Stimulated activated CD4-positive, alpha-beta T cell treated with anti-CD3 and anti-CD28 coated beads, Interleukin-1b, Interleukin-23, amount 100 ng/mL, for 4 hours (primary cell): ENCODE data around the gene WDR43.
A peak's percentile ranks its signal among the peaks of the same experiment; 100 is the strongest.

ENCODE experiments used
- DNase-seq, 2 donors: peaks; one replicate each; pipeline ENCODE4 v3.0.0-alpha.2; 2020; ENCODE audit warnings: low read depth in 2 of 2

WDR43 gene

GRCh38 chr2:28908172-28908571 lies 13.7 kb downstream of the WDR43 start:
- no peak for DNase-seq

- DNase-seq = no peak
Observed at GRCh38 chr2:28909655-28910353, 15.3 kb downstream of the WDR43 start.

GRCh38 chr2:28915939-28916338 lies 21.5 kb downstream of the WDR43 start:
- DNase-seq = no peak

- DNase-seq = no peak
Observed at GRCh38 chr2:28926847-28927246, 32.4 kb downstream of the WDR43 start.

GRCh38 chr2:28927469-28927868 lies 33.0 kb downstream of the WDR43 start:
- no peak for DNase-seq

- DNase-seq = no peak
Observed at GRCh38 chr2:28927878-28928277, 33.4 kb downstream of the WDR43 start.

- DNase-seq = no peak
Observed at GRCh38 chr2:28929581-28929980, 35.1 kb downstream of the WDR43 start.

- DNase-seq = no peak
Observed at GRCh38 chr2:28930205-28930604, 35.7 kb downstream of the WDR43 start.

- no peak for DNase-seq
Observed at GRCh38 chr2:28934769-28935168, 40.3 kb downstream of the WDR43 start.

- no peak for DNase-seq
Observed at GRCh38 chr2:28941008-28941407, 46.5 kb downstream of the WDR43 start.

- DNase-seq = no peak
Observed at GRCh38 chr2:28944535-28945248, 50.2 kb downstream of the WDR43 start.

- DNase-seq = no peak
Observed at GRCh38 chr2:28948160-28948559, 53.7 kb downstream of the WDR43 start.

- no peak for DNase-seq
Observed at GRCh38 chr2:28949190-28949589, 54.7 kb downstream of the WDR43 start.

- no peak for DNase-seq
Observed at GRCh38 chr2:28949617-28950305, 55.3 kb downstream of the WDR43 start.

GRCh38 chr2:28950941-28951630 lies 56.6 kb downstream of the WDR43 start:
- DNase-seq = no peak

GRCh38 chr2:28951910-28952835 lies 57.7 kb downstream of the WDR43 start:
- DNase-seq = no peak

- no peak for DNase-seq
Observed at GRCh38 chr2:28952836-28953211, 58.4 kb downstream of the WDR43 start.

GRCh38 chr2:28955467-28955866 lies 61.0 kb downstream of the WDR43 start:
- no peak for DNase-seq

GRCh38 chr2:28956415-28956826 lies 62.0 kb downstream of the WDR43 start:
- DNase-seq = peak in 1 of 2 donors; percentile 29

GRCh38 chr2:28956890-28957289 lies 62.4 kb downstream of the WDR43 start:
- no peak for DNase-seq

GRCh38 chr2:28958689-28959088 lies 64.2 kb downstream of the WDR43 start:
- DNase-seq = peak in 1 of 2 donors; percentile 36
